HG03457 (cell line): ENCODE data around the gene KLHL28.

Experiments used
- ATAC-seq: cut with Tn5 transposase; IDR thresholded peaks from one replicate; pipeline ENCODE4 v1.9.1; 2021; ENCODE audit warnings: moderate number of reproducible peaks; ENCODE audit not compliant: unreplicated experiment

KLHL28 gene

DNA sequence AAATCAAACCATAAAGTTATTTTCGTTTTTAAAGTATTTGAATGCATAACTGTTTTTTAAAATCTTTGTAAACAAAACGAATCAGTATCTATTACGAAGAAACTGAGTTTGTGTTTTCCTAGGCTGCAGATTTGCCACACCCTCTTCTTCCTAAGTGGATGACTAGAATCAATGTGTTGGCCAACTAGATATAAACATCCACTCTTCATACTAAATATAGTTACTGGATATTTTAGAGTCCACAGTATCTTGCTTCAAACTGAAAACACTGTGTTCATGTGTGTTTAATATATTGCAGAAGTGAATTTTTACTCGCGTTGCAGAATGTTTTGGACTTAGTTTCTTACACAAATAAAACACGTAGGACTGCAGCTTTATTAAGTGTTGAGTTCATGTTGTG lies 63.2 kb downstream of the KLHL28 start:
- ATAC-seq = no peak

GRCh38 chr14:44897845-44898151 lies 63.9 kb downstream of the KLHL28 start:
- ATAC-seq = no peak

GRCh38 chr14:44897041-44897844 lies 64.5 kb downstream of the KLHL28 start:
- ATAC-seq = peak; percentile 89

DNA sequence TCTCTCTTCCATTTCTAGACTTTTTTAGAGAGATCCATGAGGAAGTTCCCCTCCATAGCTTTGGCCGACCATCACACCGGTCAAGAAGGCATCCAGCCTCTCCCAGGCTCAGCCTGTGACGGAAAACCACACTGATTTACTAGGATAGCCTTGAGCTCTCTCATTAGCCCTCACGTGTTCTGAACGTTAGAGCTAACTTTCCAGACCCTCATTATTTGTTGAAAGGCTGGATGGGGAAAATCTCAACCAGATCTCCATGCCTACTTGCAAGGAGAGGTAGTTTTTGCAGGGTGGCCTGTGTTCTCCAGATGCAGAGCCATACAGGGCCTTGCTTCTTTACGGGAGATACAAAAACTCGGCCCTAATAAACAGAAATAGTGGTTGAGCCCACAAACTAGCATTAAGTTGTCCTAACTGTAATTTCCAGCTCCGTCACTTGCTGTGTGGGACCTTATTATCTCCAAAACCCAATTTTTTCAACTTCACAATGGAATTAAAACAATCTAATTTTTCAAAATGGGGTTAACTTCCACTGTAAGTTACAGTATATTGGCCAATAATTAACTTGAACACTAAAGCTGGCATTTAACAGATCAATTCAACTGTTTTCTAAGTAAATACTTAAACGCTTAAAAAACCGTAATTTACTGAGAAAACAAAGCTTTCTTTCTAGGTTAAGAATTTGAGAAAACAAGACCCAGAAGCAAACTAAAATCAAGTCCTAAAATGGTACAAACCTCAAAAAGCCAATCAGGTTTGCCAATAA lies 65.3 kb downstream of the KLHL28 start:
- peak; percentile 3 for ATAC-seq

- no peak for ATAC-seq
Observed at GRCh38 chr14:44895716-44896115, 66.0 kb downstream of the KLHL28 start.

GRCh38 chr14:44893535-44893934 lies 68.2 kb downstream of the KLHL28 start:
- no peak for ATAC-seq

GRCh38 chr14:44891726-44892372 lies 69.9 kb downstream of the KLHL28 start:
- ATAC-seq = peak; percentile 33

- ATAC-seq = no peak
Observed at GRCh38 chr14:44889595-44890471, 71.9 kb downstream of the KLHL28 start.

GRCh38 chr14:44887596-44887955 lies 74.2 kb downstream of the KLHL28 start:
- no peak for ATAC-seq

DNA sequence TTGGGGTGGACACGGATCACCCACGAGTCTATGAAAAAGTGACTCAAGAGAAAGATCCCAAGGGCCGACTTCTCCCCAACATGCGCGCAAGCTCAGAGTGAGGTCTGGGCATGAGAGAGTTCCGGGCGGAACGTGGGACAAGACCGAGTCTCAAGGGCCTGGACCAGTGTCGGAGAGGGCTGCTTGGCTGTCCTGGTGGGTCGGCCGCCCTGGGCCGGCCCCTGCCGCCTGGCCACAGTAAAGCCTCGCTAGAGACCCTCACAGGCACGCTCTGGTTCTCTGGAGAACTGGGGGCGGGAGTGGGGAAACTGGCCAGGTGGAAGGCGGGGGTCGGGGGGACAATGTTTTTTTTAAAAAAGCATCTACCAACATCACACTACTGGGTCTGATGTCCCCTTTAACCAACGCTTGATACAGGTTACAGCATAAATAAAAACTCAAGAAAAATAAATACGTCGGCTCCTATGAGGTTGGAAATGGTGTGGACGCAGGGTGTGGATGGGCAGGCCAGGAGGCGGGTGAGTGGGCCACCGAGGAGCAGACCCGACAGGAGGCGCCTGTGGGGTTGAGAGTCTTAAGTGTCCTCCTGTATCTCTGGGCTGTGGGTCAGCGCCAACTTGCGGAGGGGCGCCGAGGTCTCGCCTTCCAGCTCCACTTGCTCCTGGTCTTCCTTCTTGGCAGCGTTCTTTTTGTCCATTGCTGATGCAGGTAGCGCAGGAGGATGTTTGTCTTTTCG lies 74.7 kb downstream of the KLHL28 start:
- ATAC-seq = no peak

- ATAC-seq = no peak
Observed at GRCh38 chr14:44880791-44881190, 81.0 kb downstream of the KLHL28 start.
